ENCODE data around the gene MACO1. TPM values are rescaled to one million over a fixed set of nuclear protein-coding genes. Genes with fewer than 3 reads are reported as not detected.

The MACO1 gene
- total RNA-seq, 1 experiment from 2014 or later: 9.6 TPM

DNA sequence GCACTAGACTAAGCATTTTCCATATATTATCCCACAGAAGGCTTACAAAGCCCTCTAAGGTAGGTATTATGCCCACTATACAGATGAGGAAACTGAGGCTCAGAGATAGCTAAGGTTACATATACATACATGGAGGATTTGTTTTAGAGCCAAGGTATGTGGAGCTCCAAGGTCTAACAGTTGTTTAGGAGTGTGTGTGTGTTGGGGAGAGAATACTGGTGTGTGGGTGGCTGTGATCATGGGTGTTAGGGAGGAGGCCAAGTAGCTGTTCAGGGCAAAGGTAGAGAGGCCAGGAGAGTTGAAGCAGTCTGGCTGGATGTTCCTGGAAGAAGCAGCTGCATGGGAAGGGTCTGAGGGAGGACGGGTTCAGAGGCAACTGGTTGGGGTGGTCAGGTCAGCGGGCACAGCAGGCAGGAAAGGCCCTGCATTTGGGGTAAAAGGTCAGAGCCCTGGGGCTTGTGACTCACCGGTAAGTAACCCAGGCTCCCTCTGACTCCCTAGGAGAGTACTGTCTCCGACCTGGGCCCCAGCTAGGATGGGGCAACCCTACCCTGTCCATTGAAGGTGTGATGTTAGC, 107.6 kb downstream of the MACO1 start:
- DNase-seq: peak; percentile 73 to 83
- BruUV-seq (replicated peaks): no TSS peak

DNA sequence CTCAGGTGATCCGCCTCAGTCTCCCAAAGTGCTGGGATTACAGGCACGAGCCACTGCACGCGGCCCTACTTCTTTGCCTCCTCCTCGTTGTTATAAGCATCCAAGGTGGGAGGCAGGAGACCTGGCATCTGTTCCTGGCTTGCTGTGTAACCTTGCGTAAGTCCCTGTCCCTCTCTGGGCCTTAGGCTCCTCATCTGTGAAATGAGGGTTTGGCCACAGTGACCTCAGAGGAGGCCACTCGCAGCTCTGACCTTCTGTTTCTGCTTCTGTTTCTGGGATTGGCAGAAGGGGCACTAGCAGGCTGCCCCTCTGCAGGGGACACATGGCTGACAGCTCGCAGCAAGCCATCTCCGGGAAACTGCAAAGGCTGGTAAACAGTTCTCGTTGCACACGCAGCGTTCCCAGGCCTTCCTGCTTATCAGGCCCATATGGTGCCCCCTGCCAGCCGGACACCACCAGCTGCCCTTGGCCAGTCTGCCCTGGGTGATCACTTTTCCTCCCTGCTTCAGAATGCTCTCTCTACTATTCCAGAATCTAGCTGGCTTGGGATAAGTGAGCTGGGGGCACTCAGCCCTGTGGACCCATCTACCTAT, 110.1 kb downstream of the MACO1 start:
- Histone ChIP-seq H3K27ac (no peak overlapping the region), H4K20me1 (ENCODE audit: insufficient read depth) (no peaks in the 10 kb centered on the region), H3K4me3 (no peak overlapping the region), H3K79me2 (ENCODE audit: low read depth) (peaks cover 18% of the 10 kb centered on the region), H2AFZ (no peak overlapping the region), H3K4me1 (replicated peaks; ENCODE audit: insufficient read depth) (peaks cover 24% of the 10 kb centered on the region), H3K9me3 (ENCODE audit: insufficient read depth, low read depth) (no peaks in the 10 kb centered on the region), H3K4me2 (no peak overlapping the region), H3F3A (ENCODE audit: insufficient read depth, low read depth) (peaks cover 13% of the 10 kb centered on the region; the same call in 1 of the 2 replicates), H3K36me3 (ENCODE audit: low read depth) (no peaks in the 10 kb centered on the region), H3K9me2 (ENCODE audit: insufficient read depth) (no peaks in the 10 kb centered on the region), H3K27me3 (ENCODE audit: insufficient read depth, low read depth) (no peaks in the 10 kb centered on the region)
- intact Hi-C loops (cut with micrococcal nuclease; ENCODE audit: unreplicated experiment): no loop called here
- no peak for DNase-seq
- ChIA-PET CTCF (no interaction called here), POLR2A (ENCODE audit: unreplicated experiment) (no interaction called here)
- BruUV-seq (replicated peaks): no TSS peak
- no peak for TF ChIP-seq EZH2 (IDR thresholded peaks at IDR 0.05; ENCODE audit: low read depth)
- TF ChIP-seq, protein P1, sequence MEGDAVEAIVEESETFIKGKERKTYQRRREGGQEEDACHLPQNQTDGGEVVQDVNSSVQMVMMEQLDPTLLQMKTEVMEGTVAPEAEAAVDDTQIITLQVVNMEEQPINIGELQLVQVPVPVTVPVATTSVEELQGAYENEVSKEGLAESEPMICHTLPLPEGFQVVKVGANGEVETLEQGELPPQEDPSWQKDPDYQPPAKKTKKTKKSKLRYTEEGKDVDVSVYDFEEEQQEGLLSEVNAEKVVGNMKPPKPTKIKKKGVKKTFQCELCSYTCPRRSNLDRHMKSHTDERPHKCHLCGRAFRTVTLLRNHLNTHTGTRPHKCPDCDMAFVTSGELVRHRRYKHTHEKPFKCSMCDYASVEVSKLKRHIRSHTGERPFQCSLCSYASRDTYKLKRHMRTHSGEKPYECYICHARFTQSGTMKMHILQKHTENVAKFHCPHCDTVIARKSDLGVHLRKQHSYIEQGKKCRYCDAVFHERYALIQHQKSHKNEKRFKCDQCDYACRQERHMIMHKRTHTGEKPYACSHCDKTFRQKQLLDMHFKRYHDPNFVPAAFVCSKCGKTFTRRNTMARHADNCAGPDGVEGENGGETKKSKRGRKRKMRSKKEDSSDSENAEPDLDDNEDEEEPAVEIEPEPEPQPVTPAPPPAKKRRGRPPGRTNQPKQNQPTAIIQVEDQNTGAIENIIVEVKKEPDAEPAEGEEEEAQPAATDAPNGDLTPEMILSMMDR (conservative IDR thresholded peaks at IDR 0.05): no peak

More for the DNA sequence above, 107.6 kb downstream of the MACO1 start:
- CTCF ChIA-PET: interaction anchor here (0.6 kb wide), 1 partner anchor 35 kb away, joined by 4 read pairs; no protein-coding TSS in a partner anchor
- POLR2A ChIA-PET (ENCODE audit: unreplicated experiment): interaction anchor here (0.7 kb wide), 2 partner anchors 35 to 108 kb away, joined by 3 read pairs; partner anchors contain the start of gene MACO1
- peak overlapping the region; percentile 58 for H3K4me2 ChIP-seq
- no peaks in the 10 kb centered on the region for H3K36me3 ChIP-seq (ENCODE audit: low read depth)
- no peaks in the 10 kb centered on the region for H3K9me3 ChIP-seq (ENCODE audit: insufficient read depth, low read depth)
- H2AFZ ChIP-seq: no peak overlapping the region
- H3K27ac ChIP-seq: peak overlapping the region; percentile 61
- peaks cover 15% of the 10 kb centered on the region for H3K4me1 ChIP-seq (replicated peaks; ENCODE audit: insufficient read depth)
- no peaks in the 10 kb centered on the region for H3K79me2 ChIP-seq (ENCODE audit: low read depth)
- H3K27me3 ChIP-seq (ENCODE audit: insufficient read depth, low read depth): no peaks in the 10 kb centered on the region
- no peak overlapping the region for H3K4me3 ChIP-seq
- intact Hi-C loops (cut with micrococcal nuclease; ENCODE audit: unreplicated experiment): no loop called here
- peaks cover 13% of the 10 kb centered on the region; the same call in 1 of the 2 replicates for H3F3A ChIP-seq (ENCODE audit: insufficient read depth, low read depth)
- TF ChIP-seq, protein P1 (conservative IDR thresholded peaks at IDR 0.05): no peak
- no peak for TF ChIP-seq EZH2 (IDR thresholded peaks at IDR 0.05; ENCODE audit: low read depth)
- no peaks in the 10 kb centered on the region for H4K20me1 ChIP-seq (ENCODE audit: insufficient read depth)
- no peaks in the 10 kb centered on the region for H3K9me2 ChIP-seq (ENCODE audit: insufficient read depth)

DNA sequence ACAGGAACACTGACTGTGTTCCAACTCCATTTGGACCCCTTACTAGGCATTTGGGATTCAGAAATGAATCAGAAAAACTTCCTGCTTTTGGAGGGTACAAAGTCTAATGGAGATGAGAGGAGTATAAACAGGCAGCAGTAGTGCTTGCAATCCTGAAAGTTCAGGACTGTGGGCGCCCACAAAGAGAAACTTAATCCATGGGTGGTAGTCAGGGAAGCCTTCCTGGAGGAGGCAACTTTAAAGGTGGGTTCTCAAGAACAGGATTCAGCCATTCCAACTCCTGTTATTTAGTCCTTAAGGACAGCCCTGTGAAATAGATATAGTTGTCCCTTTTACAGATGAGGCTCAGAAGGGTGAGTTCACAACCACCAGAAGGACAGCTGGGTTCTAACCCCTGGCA, 110.7 kb downstream of the MACO1 start:
- Histone ChIP-seq H3F3A (ENCODE audit: insufficient read depth, low read depth) (peaks cover 13% of the 10 kb centered on the region; the same call in 1 of the 2 replicates), H3K4me2 (no peak overlapping the region), H4K20me1 (ENCODE audit: insufficient read depth) (no peaks in the 10 kb centered on the region), H3K27me3 (ENCODE audit: insufficient read depth, low read depth) (no peaks in the 10 kb centered on the region), H3K4me1 (replicated peaks; ENCODE audit: insufficient read depth) (peaks cover 24% of the 10 kb centered on the region), H3K4me3 (no peak overlapping the region), H3K36me3 (ENCODE audit: low read depth) (no peaks in the 10 kb centered on the region), H3K27ac (no peak overlapping the region), H3K9me2 (ENCODE audit: insufficient read depth) (no peaks in the 10 kb centered on the region), H3K79me2 (ENCODE audit: low read depth) (peaks cover 24% of the 10 kb centered on the region), H2AFZ (no peak overlapping the region), H3K9me3 (ENCODE audit: insufficient read depth, low read depth) (no peaks in the 10 kb centered on the region)
- no peak for DNase-seq
- intact Hi-C loops (cut with micrococcal nuclease; ENCODE audit: unreplicated experiment): no loop called here
- TF ChIP-seq EZH2 (IDR thresholded peaks at IDR 0.05; ENCODE audit: low read depth): no peak
- POLR2A ChIA-PET (ENCODE audit: unreplicated experiment): no interaction called here
- CTCF ChIA-PET: no interaction called here
- no TSS peak for BruUV-seq (replicated peaks)

All from PC-9 (cell line).